A673 (cell line): ENCODE data around the gene SCEL. TPM values are rescaled to one million over a fixed set of nuclear protein-coding genes. Genes with fewer than 3 reads are reported as not detected.
A peak's percentile ranks its signal among the peaks of the same experiment; 100 is the strongest.

Experiments used
- BruUV-seq: library from RNA; stranded (reverse); fragments of 400-500 nt; replicated peaks from 2 replicates; lab custom pipeline; 2021; lab: Mats Ljungman, UMichigan
- CTCF ChIA-PET: fragments of 300-600 bp; sonication (Branson Sonifier 250); formaldehyde crosslinking; loops from one replicate; lab custom pipeline; 2022; ENCODE audit warnings: antibody characterized with exemption; lab: Charles Lee
- POLR2A ChIA-PET: fragments of 300-600 bp; sonication (Branson Sonifier 250); formaldehyde crosslinking; loops from one replicate; lab custom pipeline; 2022; ENCODE audit warnings: antibody characterized with exemption; ENCODE audit not compliant: low non-redundant PET; lab: Charles Lee
- DNase-seq: peaks from one replicate; pipeline ENCODE4 v3.0.0-alpha.2; 2015; ENCODE audit warnings: low spot score
- H3K27ac ChIP-seq: fragments of 200-600 bp; sonication (generic); 2 replicates; pipeline ENCODE4 v1.5.1; 2016; ENCODE audit warnings: mixed run types, low read depth, mild to moderate bottlenecking, mixed read lengths, antibody characterized with exemption, low read length; ENCODE audit not compliant: poor library complexity, severe bottlenecking
- H3K27me3 ChIP-seq: fragments of 200-600 bp; sonication (generic); replicated peaks from 2 replicates; pipeline ENCODE4 v1.6.1; 2017; ENCODE audit warnings: mixed run types, low read depth, mild to moderate bottlenecking, mixed read lengths, antibody characterized with exemption, low read length; ENCODE audit not compliant: insufficient read depth, poor library complexity
- H3K36me3 ChIP-seq: fragments of 200-600 bp; sonication (generic); 2 replicates; pipeline ENCODE4 v1.6.1; 2016; ENCODE audit warnings: mixed run types, mild to moderate bottlenecking, mixed read lengths, antibody characterized with exemption, low read length; ENCODE audit not compliant: insufficient read depth, poor library complexity, severe bottlenecking
- H3K4me1 ChIP-seq: fragments of 200-600 bp; sonication (generic); 2 replicates; pipeline ENCODE4 v1.6.1; 2017; ENCODE audit warnings: mixed run types, mild to moderate bottlenecking, mixed read lengths, antibody characterized with exemption, low read length; ENCODE audit not compliant: insufficient read depth, poor library complexity, severe bottlenecking
- H3K4me3 ChIP-seq: fragments of 200-600 bp; sonication (generic); 2 replicates; pipeline ENCODE4 v1.5.1; 2016; ENCODE audit warnings: low read depth, mixed run types, mild to moderate bottlenecking, mixed read lengths, low read length; ENCODE audit not compliant: poor library complexity, severe bottlenecking
- H3K9me3 ChIP-seq: fragments of 200-600 bp; sonication (generic); 2 replicates; pipeline ENCODE4 v1.6.1; 2016; ENCODE audit warnings: mixed run types, low read depth, mild to moderate bottlenecking, mixed read lengths, antibody characterized with exemption, low read length; ENCODE audit not compliant: poor library complexity, severe bottlenecking
- EZH2 ChIP-seq: fragments of 200-600 bp; sonication (generic); IDR thresholded peaks from 2 replicates; pipeline ENCODE4 v1.6.1; 2017; ENCODE audit warnings: borderline replicate concordance, low read depth, mild to moderate bottlenecking, mixed read lengths, antibody characterized with exemption, low read length; ENCODE audit not compliant: poor library complexity, severe bottlenecking
- intact Hi-C: fragments of 100-400 bp; cut with micrococcal nuclease; formaldehyde crosslinking; loops from one replicate; pipeline ENCODE4 v1.10.0; 2022; ENCODE audit not compliant: unreplicated experiment
- total RNA-seq: library from RNA; stranded (reverse); gene quantifications from 2 replicates; pipeline ENCODE4 v1.2.3, GENCODE V29; 2021
- TF ChIP-seq, protein P1 (sequence below): fragments of 300-800, 200-600 bp; sonication (generic); conservative IDR thresholded peaks from 2 replicates; pipeline ENCODE4 v1.5.1; 2017; ENCODE audit warnings: low read depth, mild to moderate bottlenecking, antibody characterized with exemption, low read length, moderate library complexity, mixed read lengths

The SCEL gene
- total RNA-seq, 1 experiment from 2014 or later: not detected

DNA sequence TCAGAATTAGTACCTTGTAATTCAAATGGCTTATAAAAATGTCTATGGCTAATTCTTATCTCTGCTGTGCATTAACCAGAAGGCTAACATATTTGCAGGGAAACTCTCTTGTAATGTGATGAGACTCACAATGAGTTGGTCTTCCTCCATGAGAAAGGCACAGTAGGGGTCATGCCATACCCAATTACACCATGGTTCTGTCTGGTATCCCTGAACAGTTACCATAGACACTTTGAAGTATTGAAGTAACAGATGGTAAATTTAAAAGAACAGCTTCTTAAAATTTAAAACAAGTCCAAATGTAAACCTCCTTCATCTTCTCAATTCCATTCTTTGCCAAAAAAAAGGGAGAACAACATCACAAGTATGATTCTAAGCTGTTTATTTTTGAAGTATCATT lies 139.3 kb downstream of the SCEL start:
- Histone ChIP-seq H3K36me3 (no peaks in the 10 kb centered on the region), H3K27me3 (no peaks in the 10 kb centered on the region), H3K27ac (no peak overlapping the region), H3K4me1 (no peaks in the 10 kb centered on the region), H3K4me3 (no peak overlapping the region), H3K9me3 (no peaks in the 10 kb centered on the region)
- ChIA-PET POLR2A (no interaction called here), CTCF (no interaction called here)
- BruUV-seq: no TSS peak
- peak; percentile 39 for DNase-seq
- TF ChIP-seq, protein P1, sequence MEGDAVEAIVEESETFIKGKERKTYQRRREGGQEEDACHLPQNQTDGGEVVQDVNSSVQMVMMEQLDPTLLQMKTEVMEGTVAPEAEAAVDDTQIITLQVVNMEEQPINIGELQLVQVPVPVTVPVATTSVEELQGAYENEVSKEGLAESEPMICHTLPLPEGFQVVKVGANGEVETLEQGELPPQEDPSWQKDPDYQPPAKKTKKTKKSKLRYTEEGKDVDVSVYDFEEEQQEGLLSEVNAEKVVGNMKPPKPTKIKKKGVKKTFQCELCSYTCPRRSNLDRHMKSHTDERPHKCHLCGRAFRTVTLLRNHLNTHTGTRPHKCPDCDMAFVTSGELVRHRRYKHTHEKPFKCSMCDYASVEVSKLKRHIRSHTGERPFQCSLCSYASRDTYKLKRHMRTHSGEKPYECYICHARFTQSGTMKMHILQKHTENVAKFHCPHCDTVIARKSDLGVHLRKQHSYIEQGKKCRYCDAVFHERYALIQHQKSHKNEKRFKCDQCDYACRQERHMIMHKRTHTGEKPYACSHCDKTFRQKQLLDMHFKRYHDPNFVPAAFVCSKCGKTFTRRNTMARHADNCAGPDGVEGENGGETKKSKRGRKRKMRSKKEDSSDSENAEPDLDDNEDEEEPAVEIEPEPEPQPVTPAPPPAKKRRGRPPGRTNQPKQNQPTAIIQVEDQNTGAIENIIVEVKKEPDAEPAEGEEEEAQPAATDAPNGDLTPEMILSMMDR: no peak
- TF ChIP-seq EZH2: no peak
- intact Hi-C loops: no loop called here

DNA sequence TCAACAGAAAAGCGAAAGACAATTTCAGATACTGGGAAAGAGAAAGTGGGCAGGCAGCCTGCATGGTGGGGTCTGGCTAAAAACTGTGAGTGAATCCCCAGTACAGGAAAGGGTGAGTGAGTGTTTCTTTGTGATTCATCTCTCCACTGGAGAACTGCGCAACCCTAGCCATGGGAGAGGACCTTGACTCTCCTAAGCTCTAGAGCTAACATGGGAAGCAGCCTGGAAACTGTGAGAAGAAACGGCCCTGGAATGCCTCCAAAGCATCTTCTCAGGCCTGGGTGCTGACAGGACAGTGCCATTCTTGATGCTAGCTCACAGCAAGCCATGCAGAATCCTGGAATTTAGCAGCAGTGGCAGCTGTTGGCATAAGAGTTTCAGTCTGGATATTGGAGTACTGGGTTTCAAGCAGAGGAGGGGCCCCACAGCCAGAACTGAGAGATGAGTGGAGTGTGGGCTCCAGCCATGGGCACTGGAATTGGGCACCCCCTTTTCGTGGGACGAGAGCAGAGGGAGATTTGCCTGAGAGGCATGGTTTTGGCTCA lies 143.3 kb downstream of the SCEL start:
- POLR2A ChIA-PET: no interaction called here

DNA sequence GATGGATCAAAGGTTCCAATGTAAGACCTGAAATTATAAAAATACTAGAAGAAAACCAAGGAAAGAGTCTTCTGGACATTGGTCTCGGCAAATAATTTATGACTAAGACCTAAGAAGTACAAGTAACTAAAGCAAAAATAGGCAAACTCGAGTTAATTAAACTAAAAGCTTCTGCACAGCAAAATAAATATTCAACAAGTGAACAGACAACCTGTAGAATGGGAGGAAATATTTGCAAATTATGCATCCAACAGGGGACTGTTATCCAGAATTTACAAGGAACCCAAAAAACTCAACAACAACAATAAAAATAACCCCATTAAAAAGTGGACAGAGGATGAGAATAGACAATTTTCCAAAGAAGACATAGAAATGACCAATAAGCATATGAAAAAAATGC lies 152.3 kb downstream of the SCEL start:
- ChIA-PET CTCF (no interaction called here), POLR2A (no interaction called here)
- no peaks in the 10 kb centered on the region for H3K27me3 ChIP-seq
- peaks cover 22% of the 10 kb centered on the region for H3K4me1 ChIP-seq
- H3K9me3 ChIP-seq: peaks cover 19% of the 10 kb centered on the region
- TF ChIP-seq EZH2: no peak
- TF ChIP-seq, protein P1: no peak
- H3K36me3 ChIP-seq: no peaks in the 10 kb centered on the region
- no peak overlapping the region for H3K27ac ChIP-seq
- DNase-seq: no peak
- H3K4me3 ChIP-seq: no peak overlapping the region
- no TSS peak for BruUV-seq
- intact Hi-C loops: no loop called here

More for the DNA sequence above, 143.3 kb downstream of the SCEL start:
- H3K27ac ChIP-seq: no peak overlapping the region
- H3K4me1 ChIP-seq: no peaks in the 10 kb centered on the region
- H3K36me3 ChIP-seq: no peaks in the 10 kb centered on the region
- no peak overlapping the region for H3K4me3 ChIP-seq
- CTCF ChIA-PET: no interaction called here
- H3K27me3 ChIP-seq: no peaks in the 10 kb centered on the region
- no peak for DNase-seq
- no TSS peak for BruUV-seq
- H3K9me3 ChIP-seq: no peaks in the 10 kb centered on the region
- TF ChIP-seq, protein P1: no peak
- intact Hi-C loops: no loop called here
